DMS79 (cell line): ENCODE measurements around the gene MED8.

Experiments
- DNase-seq: peaks from one replicate; lab custom pipeline; 2025; lab: John Stamatoyannopoulos, UW

MED8 gene

DNA sequence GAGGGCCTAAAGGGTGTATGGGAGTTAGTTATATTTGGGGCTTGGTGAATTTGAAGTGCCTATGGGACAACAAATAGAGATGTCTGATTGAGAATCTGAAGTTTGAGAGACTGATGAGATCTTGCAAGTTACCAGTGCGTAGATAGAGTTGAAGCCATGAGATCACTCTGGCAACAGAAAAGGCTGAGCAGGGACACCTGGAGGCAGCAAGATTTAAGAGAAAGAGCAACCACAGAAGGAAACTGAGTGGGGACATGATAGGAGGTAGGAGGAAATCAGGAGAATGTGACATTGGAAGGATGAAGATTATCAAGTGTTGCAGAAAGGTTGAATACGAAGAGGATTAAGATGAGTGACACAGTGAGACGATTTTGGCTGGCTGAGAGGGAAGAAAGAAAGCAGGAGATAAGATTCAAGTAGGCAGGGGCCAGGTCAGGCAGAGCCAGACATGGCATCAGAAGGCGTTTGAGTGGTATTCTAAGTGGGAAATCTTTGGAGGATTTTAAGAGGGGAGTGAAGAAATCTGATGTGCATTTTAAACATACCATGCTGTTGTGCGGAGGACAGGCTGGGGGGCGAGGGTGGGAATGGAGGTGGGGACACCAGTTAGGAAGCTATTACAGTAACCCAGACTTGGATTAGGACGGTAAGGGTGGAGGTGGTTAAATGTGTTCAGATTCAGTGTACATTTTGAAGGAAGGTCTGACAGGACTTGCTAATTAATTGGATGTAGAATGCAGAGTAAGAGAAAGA, 55.0 kb downstream of the MED8 start:
- no peak for DNase-seq
